Spinal cord (tissue), 10 donors: ENCODE data around the gene CSF1. TPM values are rescaled to one million over a fixed set of nuclear protein-coding genes. Genes with fewer than 3 reads are reported as not detected.
"Not testable (repeated sequence)": the region's sequence is repeated elsewhere in the genome, so short reads cannot be mapped to it uniquely, and the experiment has no call there.

Experiments used
- DNase-seq, 6 donors: peaks; one replicate each; pipeline versions ENCODE4 v3.0.0 to v3.0.0-alpha.2; 2013 to 2015; ENCODE audit warnings: low spot score in 6 of 6, low read depth in 4 of 6
- H3K27ac ChIP-seq: one replicate; pipeline ENCODE4 v1.5.1; 2013; ENCODE audit warnings: low read depth, low read length, control low read depth
- H3K27me3 ChIP-seq: one replicate; pipeline ENCODE4 v1.6.1; 2013; ENCODE audit warnings: low read length; ENCODE audit not compliant: control insufficient read depth, insufficient read depth
- H3K36me3 ChIP-seq: one replicate; pipeline ENCODE4 v1.6.1; 2013; ENCODE audit warnings: low read length; ENCODE audit not compliant: control insufficient read depth, insufficient read depth
- H3K4me1 ChIP-seq: one replicate; pipeline ENCODE4 v1.6.1; 2013; ENCODE audit warnings: low read length; ENCODE audit not compliant: control insufficient read depth, insufficient read depth
- H3K4me3 ChIP-seq: one replicate; pipeline ENCODE4 v1.5.1; 2013; ENCODE audit warnings: low read depth, low read length, control low read depth
- H3K9me3 ChIP-seq: one replicate; pipeline ENCODE4 v1.6.1; 2013; ENCODE audit warnings: low read length; ENCODE audit not compliant: control insufficient read depth, insufficient read depth
- WGBS: methylation state at CpG from one replicate; pipeline ENCODE4 v1.1.5; 2013; ENCODE audit warnings: missing lambda C conversion rate; ENCODE audit not compliant: insufficient coverage; 5-methylcytosine and 5-hydroxymethylcytosine counted together
- long read RNA-seq, 4 donors: transcript quantifications; one replicate each; lab custom pipeline, GENCODE V29; 2026
- polyA plus RNA-seq, 2 donors: library from polyadenylated mRNA; unstranded; fragments of 120-200 nt; gene quantifications; one replicate each; pipeline ENCODE4 v1.2.1, GENCODE V29; 2013; ENCODE audit not compliant: insufficient read length in 2 of 2
- total RNA-seq, 2 donors: library from RNA; depleted of rRNA in 1 of 2; stranded (reverse); fragments of 120-200 nt in 1 of 2; fragments of >200 nt in 1 of 2; gene quantifications; one replicate each; pipeline versions ENCODE4 v1.2.3 to v1.2.4, GENCODE V29; 2013 to 2014
- donor health status: healthy.

Gene CSF1
- total RNA-seq (10 to 100 TPM; 13.1 to 22.9 TPM), polyA plus RNA-seq (10 to 100 TPM; 15.8 to 18.8 TPM)
- long read RNA-seq, donor 1, full-length matches to known transcripts: 2 of 2 reads
- long read RNA-seq, donor 1, partial matches to known transcripts: 0 of 2 reads
- long read RNA-seq, donor 1, other reads (novel, unspliced or antisense): 0 of 2 reads
- long read RNA-seq, donor 2, full-length matches to known transcripts: 1 of 1 reads
- long read RNA-seq, donor 2, partial matches to known transcripts: 0 of 1 reads
- long read RNA-seq, donor 2, other reads (novel, unspliced or antisense): 0 of 1 reads
- long read RNA-seq, donor 3, full-length matches to known transcripts: 1 of 1 reads
- long read RNA-seq, donor 3, partial matches to known transcripts: 0 of 1 reads
- long read RNA-seq, donor 3, other reads (novel, unspliced or antisense): 0 of 1 reads
- long read RNA-seq, donor 4, partial matches to known transcripts: 0 of 1 reads
- long read RNA-seq, donor 4, other reads (novel, unspliced or antisense): 0 of 1 reads

GRCh38 chr1:109910123-109910962 is at the start of gene CSF1:
CSF1 (plus strand) TSS chr1:109910849; CDS start chr1:109911024, 175 bp downstream.
- WGBS: under 1% methylated on average over 33 of the region's 45 CpGs

GRCh38 chr1:109861616-109862015 is 49.0 kb upstream of the CSF1 start:
- not testable (repeated sequence) for DNase-seq, H3K36me3 ChIP-seq, H3K27ac ChIP-seq, H3K4me3 ChIP-seq, H3K27me3 ChIP-seq, H3K4me1 ChIP-seq, H3K9me3 ChIP-seq
- no CpG with 5 or more reads among the region's 2 CpGs for WGBS

More at GRCh38 chr1:109910123-109910962, at the start of gene CSF1:
- peak within 1 kb of the TSS; percentile 76 for H3K27ac ChIP-seq
- peaks cover 11% of the 10 kb centered on the region for H3K27me3 ChIP-seq
- peaks cover 9% of the 10 kb centered on the region for H3K36me3 ChIP-seq
- peak; percentile 59 to 93 (median 68) for DNase-seq
- H3K4me1 ChIP-seq: peaks cover 43% of the 10 kb centered on the region
- peak within 1 kb of the TSS; percentile 75 for H3K4me3 ChIP-seq
- H3K9me3 ChIP-seq: no peaks in the 10 kb centered on the region

GRCh38 chr1:109863667-109864046 is 47.0 kb upstream of the CSF1 start:
- Histone ChIP-seq H3K27ac (no peak overlapping the region), H3K9me3 (no peaks in the 10 kb centered on the region), H3K27me3 (no peaks in the 10 kb centered on the region), H3K4me3 (no peak overlapping the region), H3K4me1 (peaks cover 8% of the 10 kb centered on the region), H3K36me3 (no peaks in the 10 kb centered on the region)
- peak in 1 of 6 donors; percentile 73 for DNase-seq

GRCh38 chr1:109864047-109864822 is 46.4 kb upstream of the CSF1 start:
- H3K9me3 ChIP-seq: no peaks in the 10 kb centered on the region
- no peak overlapping the region for H3K4me3 ChIP-seq
- H3K27ac ChIP-seq: no peak overlapping the region
- H3K36me3 ChIP-seq: no peaks in the 10 kb centered on the region
- DNase-seq: peak in 2 of 6 donors; percentile 46 to 55
- H3K4me1 ChIP-seq: peaks cover 8% of the 10 kb centered on the region
- H3K27me3 ChIP-seq: no peaks in the 10 kb centered on the region
- WGBS: 42% methylated on average over 2 of the region's 5 CpGs

GRCh38 chr1:109864930-109865612 is 45.6 kb upstream of the CSF1 start:
- H3K9me3 ChIP-seq: no peaks in the 10 kb centered on the region

GRCh38 chr1:109866071-109866470 is 44.6 kb upstream of the CSF1 start:
- Histone ChIP-seq H3K4me1 (peaks cover 8% of the 10 kb centered on the region), H3K27ac (no peak overlapping the region)
- WGBS: 100% methylated on average over 1 of the region's 2 CpGs

More at GRCh38 chr1:109864930-109865612, 45.6 kb upstream of the CSF1 start:
- Histone ChIP-seq H3K4me3 (no peak overlapping the region), H3K36me3 (no peaks in the 10 kb centered on the region), H3K4me1 (peaks cover 8% of the 10 kb centered on the region), H3K27me3 (no peaks in the 10 kb centered on the region), H3K27ac (no peak overlapping the region)
- DNase-seq: peak in 1 of 6 donors; percentile 49
- WGBS: 54% methylated on average over 4 of the region's 12 CpGs

GRCh38 chr1:109873278-109874175 is 37.1 kb upstream of the CSF1 start:
- Histone ChIP-seq H3K4me1 (peaks cover 14% of the 10 kb centered on the region), H3K36me3 (no peaks in the 10 kb centered on the region), H3K4me3 (no peak overlapping the region), H3K27ac (no peak overlapping the region), H3K27me3 (no peaks in the 10 kb centered on the region), H3K9me3 (no peaks in the 10 kb centered on the region)
- DNase-seq: no peak
- no CpG with 5 or more reads among the region's 3 CpGs for WGBS

More at GRCh38 chr1:109866071-109866470, 44.6 kb upstream of the CSF1 start:
- DNase-seq: no peak
- Histone ChIP-seq H3K9me3 (no peaks in the 10 kb centered on the region), H3K4me3 (no peak overlapping the region), H3K36me3 (no peaks in the 10 kb centered on the region), H3K27me3 (no peaks in the 10 kb centered on the region)

GRCh38 chr1:109874445-109874844 is 36.2 kb upstream of the CSF1 start:
- Histone ChIP-seq H3K27ac (peak overlapping the region; percentile 7), H3K9me3 (no peaks in the 10 kb centered on the region), H3K36me3 (no peaks in the 10 kb centered on the region), H3K4me1 (peaks cover 14% of the 10 kb centered on the region), H3K4me3 (no peak overlapping the region), H3K27me3 (no peaks in the 10 kb centered on the region)
- no peak for DNase-seq
- no CpG with 5 or more reads among the region's 2 CpGs for WGBS
